Stomach (tissue), 9 donors: ENCODE data around the gene GLRX. TPM values are rescaled to one million over a fixed set of nuclear protein-coding genes. Genes with fewer than 3 reads are reported as not detected.

ENCODE experiments used
- DNase-seq, 2 donors: peaks; one replicate each; pipeline versions ENCODE4 v3.0.0 to v3.0.0-alpha.2; 2013 to 2019
- H3K27ac ChIP-seq, 5 donors: fragments of 200-600 bp in 4 of 5; sonication (generic) in 4 of 5; one replicate each; pipeline ENCODE4 v1.5.1; 2013 to 2019; ENCODE audit warnings: mild to moderate bottlenecking in 1 of 5, moderate library complexity in 1 of 5
- H3K27me3 ChIP-seq, 3 donors: fragments of 200-600 bp; sonication (generic); one replicate each; pipeline ENCODE4 v1.5.1; 2017 to 2019; ENCODE audit warnings: mixed run types in 1 of 3
- H3K36me3 ChIP-seq, 4 donors: fragments of 200-600 bp; sonication (generic); 1 replicate in 3 of 4; 2 replicates in 1 of 4; pipeline ENCODE4 v1.5.1; 2016 to 2019
- H3K4me1 ChIP-seq, 4 donors: fragments of 200-600 bp; sonication (generic); one replicate each; pipeline ENCODE4 v1.5.1; 2016 to 2019
- H3K4me3 ChIP-seq, 4 donors: fragments of 200-600 bp; sonication (generic) in 3 of 4; one replicate each; pipeline ENCODE4 v1.5.1; 2016 to 2019; ENCODE audit warnings: mild to moderate bottlenecking in 1 of 4
- H3K9me3 ChIP-seq, 4 donors: fragments of 200-600 bp; sonication (generic); one replicate each; pipeline ENCODE4 v1.5.1; 2016 to 2019
- EP300 ChIP-seq: sonication (generic); formaldehyde crosslinking; IDR thresholded peaks from one replicate; pipeline ENCODE4 v1.6.1; 2017; ENCODE audit warnings: antibody characterized with exemption
- POLR2A ChIP-seq, 4 donors: fragments of 450-650 bp; IDR thresholded peaks; one replicate each; pipeline ENCODE4 v1.6.1; 2016; ENCODE audit warnings: antibody characterized with exemption in 4 of 4, control low read depth in 2 of 4, mild to moderate bottlenecking in 1 of 4, moderate library complexity in 1 of 4
- POLR2AphosphoS5 ChIP-seq, 3 donors: sonication (generic); formaldehyde crosslinking; IDR thresholded peaks; one replicate each; pipeline ENCODE4 v1.6.1; 2016; ENCODE audit warnings: antibody characterized with exemption in 3 of 3
- WGBS, 5 donors: extraction: QIAGEN DNeasy Blood & Tissue Kit in 3 of 5; methylation state at CpG; one replicate each; pipeline versions ENCODE4 v1.1.5 to v1.1.7; 2013 to 2018; 5-methylcytosine and 5-hydroxymethylcytosine counted together
- intact Hi-C: fragments of 100-400 bp; cut with DNase I; formaldehyde crosslinking; loops from one replicate; pipeline ENCODE4 v1.15.1; 2023; ENCODE audit warnings: low total_unique reads
- polyA plus RNA-seq, 3 donors: library from polyadenylated mRNA; stranded (reverse); fragments of 200-250 nt; gene quantifications; one replicate each; pipeline ENCODE4 v1.2.3, GENCODE V29; 2013
- total RNA-seq, 5 donors: library from RNA; depleted of rRNA; stranded (reverse); fragments of >200 nt; gene quantifications; one replicate each; pipeline versions ENCODE4 v1.1.0 to v1.2.3, GENCODE V29; 2014 to 2016
- TF ChIP-seq, protein P1 (sequence below), 7 experiments: fragments of 450-650 bp in 4 of 7; fragments of 200-600 bp in 3 of 7; sonication (generic) in 3 of 7; IDR thresholded peaks; one replicate each; pipeline ENCODE4 v1.5.1; 2016 to 2019; ENCODE audit warnings: antibody characterized with exemption in 7 of 7, control low read depth in 2 of 7, mild to moderate bottlenecking in 1 of 7
- donor health status: healthy with polysubstance abuse.
- donor health status: Bipolar disorder and iron deficiency.
- donor health status: healthy.

The GLRX gene
- total and polyA plus RNA-seq, 8 donors: 11.3 to 211 (median 29.7) TPM

DNA sequence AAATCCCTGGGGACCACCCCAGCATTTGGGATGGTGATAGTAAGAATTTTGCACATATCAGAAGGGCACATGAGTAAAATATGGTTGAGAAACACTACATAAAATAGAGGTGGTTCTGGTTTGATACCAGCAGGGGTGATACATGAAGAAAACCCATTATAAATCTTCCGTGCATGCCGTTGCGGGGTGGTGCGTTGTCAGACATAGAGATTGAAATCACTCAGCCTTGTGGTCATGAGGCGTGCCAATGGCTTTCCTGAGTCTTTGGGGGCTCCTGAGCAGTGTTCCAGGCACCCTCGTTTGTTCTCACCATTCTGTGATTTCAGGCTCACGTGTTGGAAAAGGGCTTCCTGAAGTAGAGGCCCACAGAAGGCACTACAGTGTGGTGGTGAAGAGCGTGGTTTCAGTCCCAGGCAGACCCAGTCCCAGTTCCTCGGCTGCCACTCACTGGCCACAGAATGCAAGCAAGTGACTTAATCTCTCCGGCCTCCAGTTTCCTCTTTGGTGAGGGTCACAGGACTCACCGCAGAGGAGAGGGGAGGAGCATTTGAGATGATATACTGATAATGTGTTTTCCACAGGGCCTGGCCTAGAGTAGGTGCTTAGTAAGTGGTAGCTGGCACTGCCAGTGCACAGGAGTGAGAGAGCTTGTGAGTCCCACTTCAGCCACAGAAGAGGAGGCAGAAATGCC, 20.5 kb upstream of the GLRX start:
- no peak overlapping the region for H3K4me3 ChIP-seq
- intact Hi-C loops: loop anchor here (10.0 kb wide), 2 partner anchors 58 to 198 kb away; partner anchors contain the start of gene RFESD
- TF ChIP-seq POLR2AphosphoS5 (IDR thresholded peaks at IDR 0.05) (peak in 2 of 3 donors; percentile 66 to 69), EP300 (no peak), POLR2A (IDR thresholded peaks at IDR 0.05) (peak in 1 of 4 donors; percentile 25)
- TF ChIP-seq, protein P1, sequence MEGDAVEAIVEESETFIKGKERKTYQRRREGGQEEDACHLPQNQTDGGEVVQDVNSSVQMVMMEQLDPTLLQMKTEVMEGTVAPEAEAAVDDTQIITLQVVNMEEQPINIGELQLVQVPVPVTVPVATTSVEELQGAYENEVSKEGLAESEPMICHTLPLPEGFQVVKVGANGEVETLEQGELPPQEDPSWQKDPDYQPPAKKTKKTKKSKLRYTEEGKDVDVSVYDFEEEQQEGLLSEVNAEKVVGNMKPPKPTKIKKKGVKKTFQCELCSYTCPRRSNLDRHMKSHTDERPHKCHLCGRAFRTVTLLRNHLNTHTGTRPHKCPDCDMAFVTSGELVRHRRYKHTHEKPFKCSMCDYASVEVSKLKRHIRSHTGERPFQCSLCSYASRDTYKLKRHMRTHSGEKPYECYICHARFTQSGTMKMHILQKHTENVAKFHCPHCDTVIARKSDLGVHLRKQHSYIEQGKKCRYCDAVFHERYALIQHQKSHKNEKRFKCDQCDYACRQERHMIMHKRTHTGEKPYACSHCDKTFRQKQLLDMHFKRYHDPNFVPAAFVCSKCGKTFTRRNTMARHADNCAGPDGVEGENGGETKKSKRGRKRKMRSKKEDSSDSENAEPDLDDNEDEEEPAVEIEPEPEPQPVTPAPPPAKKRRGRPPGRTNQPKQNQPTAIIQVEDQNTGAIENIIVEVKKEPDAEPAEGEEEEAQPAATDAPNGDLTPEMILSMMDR (IDR thresholded peaks at IDR 0.05): peak in 2 of 7 experiments; percentile 24 to 42
- DNase-seq: peak; percentile 70 to 84
- H3K36me3 ChIP-seq: no peaks in the 10 kb centered on the region
- H3K4me1 ChIP-seq: peaks cover 16 to 77% (median 31%) of the 10 kb centered on the region in 4 donors
- 42 to 57% (median 51%) methylated on average over 11 of the region's 11 CpGs for WGBS, 5 donors
- H3K27ac ChIP-seq: peak overlapping the region; percentile 57 to 92 (median 84)
- H3K9me3 ChIP-seq: no peaks in the 10 kb centered on the region
- H3K27me3 ChIP-seq: no peaks in the 10 kb centered on the region

DNA sequence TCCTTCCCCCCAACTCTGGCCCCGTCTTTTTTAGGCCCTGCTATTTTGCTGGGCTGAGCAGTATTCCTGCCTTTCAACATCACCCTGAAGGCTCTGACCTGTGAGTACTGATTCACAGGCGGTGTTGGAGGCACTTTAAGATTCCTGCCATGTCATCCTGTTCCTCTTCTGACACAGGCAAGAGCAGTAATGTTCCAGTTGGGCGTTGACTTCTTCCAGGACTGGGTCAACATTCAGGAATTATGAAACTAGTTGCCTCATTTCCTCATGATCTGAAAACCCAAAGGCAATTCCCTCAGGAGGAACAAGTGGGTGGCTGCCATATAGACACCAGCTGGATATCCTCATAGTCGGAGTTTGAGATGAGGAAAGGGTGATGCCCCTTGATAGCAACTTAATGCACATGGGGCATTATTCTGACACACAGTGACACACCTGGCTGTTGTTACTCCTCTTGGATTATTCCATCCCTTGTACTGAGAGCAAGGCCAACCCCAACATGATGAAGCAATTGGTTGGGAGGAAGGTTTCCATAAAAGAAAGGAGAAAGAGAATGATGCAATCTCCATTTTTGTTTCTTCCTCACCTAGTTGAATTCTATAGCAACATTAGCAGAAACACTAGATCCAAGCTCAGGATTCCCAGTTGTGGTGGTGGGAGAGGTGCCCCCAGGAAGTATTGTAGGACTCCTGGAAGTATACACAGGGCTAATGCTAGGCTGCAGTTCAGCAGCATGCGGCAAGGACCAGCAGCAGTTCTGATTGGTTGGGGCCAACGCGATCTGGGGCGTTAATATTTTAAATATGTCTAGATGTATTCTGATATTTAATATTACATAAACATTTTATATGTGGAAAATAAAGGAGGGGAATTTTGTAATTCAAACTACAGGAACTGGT, 19.6 kb upstream of the GLRX start:
- no peaks in the 10 kb centered on the region for H3K27me3 ChIP-seq
- no peaks in the 10 kb centered on the region for H3K9me3 ChIP-seq
- WGBS, 5 donors: 69 to 89% (median 85%) methylated on average over 8 of the region's 8 CpGs
- intact Hi-C loops: loop anchor here (10.0 kb wide), 2 partner anchors 57 to 197 kb away; partner anchors contain the start of gene RFESD
- H3K4me3 ChIP-seq: no peak overlapping the region
- H3K36me3 ChIP-seq: no peaks in the 10 kb centered on the region
- DNase-seq: peak in 1 of 2 donors; percentile 51
- H3K4me1 ChIP-seq: peaks cover 16 to 74% (median 30%) of the 10 kb centered on the region in 4 donors
- no peak for TF ChIP-seq POLR2A (IDR thresholded peaks at IDR 0.05)
- TF ChIP-seq, protein P1 (IDR thresholded peaks at IDR 0.05): no peak
- no peak for TF ChIP-seq EP300
- peak in 2 of 3 donors; percentile 79 to 86 for TF ChIP-seq POLR2AphosphoS5 (IDR thresholded peaks at IDR 0.05)
- H3K27ac ChIP-seq: peak overlapping the region; percentile 65 to 92 (median 84)

DNA sequence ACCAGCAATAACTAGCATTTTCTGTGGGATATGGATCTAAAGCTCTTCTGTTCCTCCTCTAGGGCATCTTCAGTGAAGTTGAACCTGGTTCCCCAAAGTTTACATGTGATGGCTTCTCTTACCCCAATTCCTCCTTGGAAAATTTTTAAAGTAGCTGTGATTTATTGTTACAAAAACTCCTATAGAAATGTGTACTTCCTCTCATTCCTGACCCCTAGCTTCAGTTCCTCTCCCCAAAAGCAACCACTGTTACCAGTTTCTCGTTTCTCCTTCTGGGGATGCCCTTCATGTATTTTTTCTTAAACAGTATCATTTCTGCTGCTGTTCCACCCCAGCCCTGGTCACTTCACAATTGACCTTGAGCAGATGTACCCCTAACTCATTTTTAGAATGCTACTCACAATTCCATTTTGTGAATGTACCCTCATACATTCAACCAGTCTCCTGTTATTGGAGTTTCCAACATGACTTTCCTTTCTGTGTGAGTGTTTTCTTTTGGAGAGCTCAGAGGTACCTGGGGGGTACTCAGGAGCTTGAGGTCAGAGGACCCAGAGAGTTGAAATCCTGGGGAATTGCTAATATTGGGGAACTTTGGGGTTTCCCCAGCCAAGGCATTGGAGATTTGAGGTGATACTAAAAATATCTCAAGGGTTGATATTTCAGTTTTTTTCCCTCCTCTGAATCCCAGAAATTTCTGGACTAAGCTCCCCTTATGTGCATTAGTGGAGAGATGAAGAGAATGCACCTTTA, 18.6 kb upstream of the GLRX start:
- intact Hi-C loops: loop anchor here (10.0 kb wide), 2 partner anchors 56 to 196 kb away; partner anchors contain the start of gene RFESD
- Histone ChIP-seq H3K9me3 (no peaks in the 10 kb centered on the region), H3K27me3 (no peaks in the 10 kb centered on the region), H3K4me3 (no peak overlapping the region), H3K36me3 (no peaks in the 10 kb centered on the region), H3K27ac (peak overlapping the region in 4 of 5 donors; percentile 74 to 92 (median 84)), H3K4me1 (peaks cover 16 to 73% (median 34%) of the 10 kb centered on the region in 4 donors)
- no peak for DNase-seq
- no peak for TF ChIP-seq POLR2AphosphoS5 (IDR thresholded peaks at IDR 0.05)
- no peak for TF ChIP-seq EP300
- TF ChIP-seq, protein P1 (IDR thresholded peaks at IDR 0.05): no peak
- no peak for TF ChIP-seq POLR2A (IDR thresholded peaks at IDR 0.05)
- WGBS, 5 donors: 74 to 94% (median 88%) methylated on average over 1 of the region's 1 CpG
